ENCODE data around the gene TMEM198.

The TMEM198 gene

DNA sequence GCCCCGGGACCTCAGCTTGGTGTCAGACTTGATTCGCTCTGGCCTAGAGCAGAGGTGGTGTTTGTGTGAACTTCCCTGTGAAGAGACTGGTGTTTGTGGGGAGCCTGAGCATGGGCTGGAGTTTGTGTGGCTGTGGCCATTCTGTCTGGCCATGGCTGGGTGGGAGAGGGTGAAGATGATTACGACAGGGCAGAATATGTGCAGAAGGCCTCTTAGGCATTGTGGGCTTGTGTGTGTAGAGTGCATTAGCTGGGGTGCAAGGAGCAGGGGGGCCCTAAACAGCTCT is 17.0 kb downstream of the TMEM198 start:
- TF ChIP-seq ZFX (IDR thresholded peaks at IDR 0.05; ENCODE audit: borderline replicate concordance) = no peak
- TF ChIP-seq, protein P1, sequence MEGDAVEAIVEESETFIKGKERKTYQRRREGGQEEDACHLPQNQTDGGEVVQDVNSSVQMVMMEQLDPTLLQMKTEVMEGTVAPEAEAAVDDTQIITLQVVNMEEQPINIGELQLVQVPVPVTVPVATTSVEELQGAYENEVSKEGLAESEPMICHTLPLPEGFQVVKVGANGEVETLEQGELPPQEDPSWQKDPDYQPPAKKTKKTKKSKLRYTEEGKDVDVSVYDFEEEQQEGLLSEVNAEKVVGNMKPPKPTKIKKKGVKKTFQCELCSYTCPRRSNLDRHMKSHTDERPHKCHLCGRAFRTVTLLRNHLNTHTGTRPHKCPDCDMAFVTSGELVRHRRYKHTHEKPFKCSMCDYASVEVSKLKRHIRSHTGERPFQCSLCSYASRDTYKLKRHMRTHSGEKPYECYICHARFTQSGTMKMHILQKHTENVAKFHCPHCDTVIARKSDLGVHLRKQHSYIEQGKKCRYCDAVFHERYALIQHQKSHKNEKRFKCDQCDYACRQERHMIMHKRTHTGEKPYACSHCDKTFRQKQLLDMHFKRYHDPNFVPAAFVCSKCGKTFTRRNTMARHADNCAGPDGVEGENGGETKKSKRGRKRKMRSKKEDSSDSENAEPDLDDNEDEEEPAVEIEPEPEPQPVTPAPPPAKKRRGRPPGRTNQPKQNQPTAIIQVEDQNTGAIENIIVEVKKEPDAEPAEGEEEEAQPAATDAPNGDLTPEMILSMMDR (IDR thresholded peaks at IDR 0.05) = no peak
- H3K27ac ChIP-seq = no peak overlapping the region

DNA sequence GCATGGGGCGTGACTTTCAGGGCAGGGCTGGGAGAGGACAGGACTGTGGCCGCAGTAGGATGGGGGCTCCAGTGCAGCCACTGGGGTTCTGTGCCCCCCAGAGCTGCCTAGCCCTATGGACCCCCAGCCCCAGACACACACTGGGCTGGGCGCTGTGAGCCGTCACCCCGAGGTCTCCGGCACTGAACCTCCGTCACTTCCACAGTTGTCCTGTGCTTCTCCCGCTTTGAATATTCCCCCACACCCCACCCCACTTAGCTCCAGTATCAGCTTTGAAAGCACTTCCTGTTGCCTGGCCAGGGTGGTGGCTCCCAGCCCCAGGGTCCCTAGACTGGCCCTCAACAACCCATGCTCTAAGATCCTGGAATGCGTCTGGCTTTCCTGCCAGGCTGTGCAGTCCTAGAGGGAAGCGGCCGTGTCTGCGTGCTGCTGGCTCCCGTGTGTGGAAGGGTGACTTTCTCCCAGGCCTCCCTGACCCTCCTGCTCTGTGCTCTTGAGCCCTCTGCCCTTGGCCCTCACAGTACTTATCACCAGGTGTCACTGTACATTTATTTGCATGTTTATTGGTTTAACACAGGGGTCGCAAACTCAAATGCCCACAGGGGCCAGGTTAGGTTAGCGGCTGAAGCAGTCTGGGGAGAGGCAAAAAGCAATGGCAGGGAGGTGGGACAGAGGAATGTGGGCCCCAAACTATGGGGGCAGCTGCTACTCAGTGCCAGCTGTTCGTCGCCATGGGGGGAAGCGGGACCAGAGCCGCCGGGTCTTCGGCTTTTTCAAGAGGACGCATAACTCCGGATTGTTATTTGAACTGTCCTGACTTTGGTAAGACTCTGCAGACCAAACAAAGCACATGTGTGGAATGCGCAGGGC is 17.6 kb downstream of the TMEM198 start:
- TF ChIP-seq ZFX (IDR thresholded peaks at IDR 0.05; ENCODE audit: borderline replicate concordance) = no peak
- TF ChIP-seq, protein P1 (IDR thresholded peaks at IDR 0.05) = no peak
- no peak overlapping the region for H3K27ac ChIP-seq

DNA sequence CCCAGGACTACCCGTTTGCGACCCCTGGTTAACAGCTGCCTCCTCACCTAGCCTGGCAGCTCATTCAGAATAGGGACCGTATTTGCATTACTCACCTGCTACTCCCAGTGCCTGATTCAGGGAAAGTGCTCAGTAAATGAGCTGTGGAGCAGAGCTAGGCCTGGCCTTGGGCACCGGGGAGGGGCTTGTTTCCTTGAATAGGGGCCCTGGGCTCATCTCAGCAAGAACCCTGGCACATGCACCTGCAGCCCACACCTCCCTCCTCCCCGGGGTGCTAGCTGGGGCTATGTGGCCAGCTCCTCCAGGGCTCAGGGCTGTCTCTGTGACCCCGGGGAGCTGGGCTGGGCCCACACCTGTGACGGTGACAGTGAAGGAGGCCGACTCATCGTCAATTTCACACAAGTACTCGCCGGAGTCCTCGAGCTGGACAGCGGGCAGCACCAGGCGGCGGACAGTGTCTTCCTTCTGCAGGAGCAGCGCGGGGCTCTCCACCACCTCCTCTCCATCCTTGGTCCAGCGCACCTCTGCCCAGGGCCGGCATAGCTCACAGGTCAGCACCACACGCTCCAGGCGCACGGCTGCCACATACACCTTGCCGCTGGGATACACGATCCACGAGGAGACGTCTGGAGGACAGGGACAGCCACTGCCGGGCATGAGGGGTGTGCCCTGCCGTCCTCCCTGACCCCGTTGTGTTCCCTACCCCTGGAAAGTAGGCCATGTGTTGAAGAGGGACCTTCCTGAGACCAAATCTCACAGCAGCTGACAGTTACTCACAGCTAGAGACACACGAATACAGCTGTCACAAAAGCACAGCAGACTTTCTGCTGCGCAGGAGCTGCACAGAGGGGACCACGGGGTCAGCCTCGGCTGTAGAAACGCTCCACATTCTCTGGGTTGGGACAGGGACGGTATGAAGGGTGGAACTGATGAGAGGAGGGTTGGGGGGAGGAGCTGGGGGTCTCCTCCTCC is 18.5 kb downstream of the TMEM198 start:
- no peak for TF ChIP-seq ZFX (IDR thresholded peaks at IDR 0.05; ENCODE audit: borderline replicate concordance)
- TF ChIP-seq, protein P1 (IDR thresholded peaks at IDR 0.05) = no peak
- H3K27ac ChIP-seq = no peak overlapping the region

DNA sequence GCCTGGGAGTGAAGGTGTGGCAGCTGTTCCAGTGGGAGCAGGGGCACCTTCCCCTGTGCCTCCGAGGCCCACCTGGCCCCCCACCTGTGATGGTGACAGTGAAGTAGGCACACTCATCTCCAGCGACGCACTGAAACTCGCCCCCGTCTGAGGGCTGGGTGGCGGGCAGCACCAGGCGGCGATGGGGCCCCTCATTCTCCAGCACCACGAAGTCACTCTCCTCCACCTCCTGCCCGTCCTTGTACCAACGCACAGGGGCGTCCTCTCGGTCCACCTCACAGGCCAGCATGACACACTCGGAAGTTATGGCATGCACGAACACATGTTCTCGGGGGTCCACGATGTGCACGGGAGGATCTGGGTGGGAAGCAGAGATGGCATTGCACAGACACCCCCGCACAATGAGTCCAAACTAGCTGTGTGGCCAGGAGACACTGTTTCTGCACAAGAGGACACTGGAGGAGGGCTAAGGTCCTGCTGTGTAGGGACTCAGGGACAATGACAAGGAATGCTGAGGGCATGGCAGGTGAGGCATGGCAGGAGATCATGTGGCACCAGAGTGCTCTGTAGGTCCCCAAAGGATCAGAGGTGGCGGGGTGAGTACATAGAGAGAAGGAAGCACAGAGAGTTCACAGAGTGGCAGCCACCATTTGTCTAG is 19.6 kb downstream of the TMEM198 start:
- TF ChIP-seq, protein P1 (IDR thresholded peaks at IDR 0.05) = no peak
- no peak for TF ChIP-seq ZFX (IDR thresholded peaks at IDR 0.05; ENCODE audit: borderline replicate concordance)
- H3K27ac ChIP-seq = no peak overlapping the region

DNA sequence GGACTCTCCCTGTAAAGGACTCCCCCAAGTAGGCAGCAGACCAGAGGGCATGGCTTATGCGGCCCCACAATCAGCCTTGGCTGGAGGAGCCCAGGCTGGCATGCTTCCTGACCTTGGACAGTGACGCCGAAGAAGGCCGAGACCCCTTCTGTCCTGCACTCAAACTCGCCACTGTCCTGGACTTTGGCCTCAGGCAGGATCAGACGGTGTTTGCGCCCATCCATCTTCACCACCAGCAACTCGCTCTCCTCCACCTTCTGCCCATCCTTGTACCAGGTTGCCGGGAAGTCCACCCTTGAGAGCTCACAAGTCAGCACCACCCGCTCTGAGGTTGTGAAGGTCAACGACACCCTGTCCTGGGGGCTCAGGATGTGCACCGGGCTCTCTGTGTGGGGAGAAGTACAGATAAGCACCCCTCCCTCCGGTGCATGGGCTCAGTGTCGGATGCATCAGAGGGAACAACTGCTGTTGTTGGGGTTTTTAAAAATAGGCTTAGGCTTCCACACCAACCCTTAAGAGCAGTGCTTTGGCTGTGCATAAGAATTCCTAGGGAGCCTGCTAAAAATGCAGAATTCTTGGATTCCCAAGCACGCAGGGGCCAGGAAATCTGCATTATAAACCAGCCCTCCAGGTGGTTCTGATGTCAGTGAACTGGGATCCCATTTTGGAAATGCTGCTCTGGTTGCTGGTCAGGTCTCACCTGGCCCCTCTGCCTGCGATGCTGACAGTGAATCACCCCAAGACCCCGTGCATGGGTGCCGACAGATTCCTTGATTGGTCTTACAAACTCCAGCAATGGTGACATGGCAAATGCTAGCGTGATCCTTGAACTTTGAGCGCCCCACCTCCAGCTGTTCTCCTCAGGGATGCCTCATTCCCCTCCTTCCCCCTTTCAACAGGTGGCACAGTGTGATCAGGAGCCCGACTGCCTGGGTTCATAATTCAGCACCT is 21.6 kb downstream of the TMEM198 start:
- TF ChIP-seq ZFX (IDR thresholded peaks at IDR 0.05; ENCODE audit: borderline replicate concordance) = no peak
- TF ChIP-seq, protein P1 (IDR thresholded peaks at IDR 0.05) = no peak
- H3K27ac ChIP-seq = no peak overlapping the region

DNA sequence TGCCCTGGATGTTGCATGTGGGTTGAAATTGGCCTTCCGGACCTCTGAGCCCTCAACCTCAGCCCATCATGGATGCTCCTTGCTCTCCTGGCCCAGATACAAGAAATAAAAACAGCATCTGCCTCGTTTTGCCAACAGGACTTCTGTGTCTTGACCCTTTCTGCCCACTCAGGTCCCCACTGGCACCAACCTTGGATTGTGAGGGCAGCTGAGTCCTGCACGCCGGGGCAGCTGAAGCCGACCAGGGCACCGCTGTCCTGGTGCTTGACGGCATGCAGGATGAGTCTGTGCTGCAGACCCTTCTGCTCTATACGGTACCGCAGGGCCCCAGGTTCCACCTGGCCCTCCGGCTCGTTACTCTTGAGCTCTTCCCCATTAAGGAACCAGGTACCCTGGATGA is 22.8 kb downstream of the TMEM198 start:
- H3K27ac ChIP-seq = no peak overlapping the region
- TF ChIP-seq, protein P1 (IDR thresholded peaks at IDR 0.05) = no peak
- TF ChIP-seq ZFX (IDR thresholded peaks at IDR 0.05; ENCODE audit: borderline replicate concordance) = no peak
